ENCODE results near the gene FARP2.
"Not testable (repeated sequence)": the region's sequence is repeated elsewhere in the genome, so short reads cannot be mapped to it uniquely, and the experiment has no call there.

The FARP2 gene

GRCh38 chr2:241412144-241412543 is 56.1 kb downstream of the FARP2 start:
- no peak for DNase-seq

GRCh38 chr2:241413501-241413900 is 57.4 kb downstream of the FARP2 start:
- not testable (repeated sequence) for DNase-seq

GRCh38 chr2:241413929-241414580 is 58.0 kb downstream of the FARP2 start:
- DNase-seq, result no peak

GRCh38 chr2:241415196-241415595 is 59.1 kb downstream of the FARP2 start:
- no peak for DNase-seq

- no peak for DNase-seq
Observed at GRCh38 chr2:241417626-241418025, 61.5 kb downstream of the FARP2 start.

- DNase-seq, result no peak
Observed at GRCh38 chr2:241421330-241421729, 65.2 kb downstream of the FARP2 start.

GRCh38 chr2:241421942-241422341 is 65.9 kb downstream of the FARP2 start:
- DNase-seq, result not testable (repeated sequence)

GRCh38 chr2:241422350-241422749 is 66.3 kb downstream of the FARP2 start:
- DNase-seq, result no peak

- DNase-seq, result not testable (repeated sequence)
Observed at GRCh38 chr2:241423489-241423888, 67.4 kb downstream of the FARP2 start.

- DNase-seq, result no peak
Observed at GRCh38 chr2:241425368-241425767, 69.3 kb downstream of the FARP2 start.

- no peak for DNase-seq
Observed at GRCh38 chr2:241430178-241430577, 74.1 kb downstream of the FARP2 start.

GRCh38 chr2:241432824-241433448 is 76.9 kb downstream of the FARP2 start:
- no peak for DNase-seq

GRCh38 chr2:241437179-241437578 is 81.1 kb downstream of the FARP2 start:
- no peak for DNase-seq

- DNase-seq, result no peak
Observed at GRCh38 chr2:241441492-241441891, 85.4 kb downstream of the FARP2 start.

- peak; percentile 83 to 90 for DNase-seq
Observed at GRCh38 chr2:241443486-241444223, 87.6 kb downstream of the FARP2 start.

GRCh38 chr2:241445426-241445825 is 89.3 kb downstream of the FARP2 start:
- DNase-seq, result no peak

GRCh38 chr2:241450092-241450491 is 94.0 kb downstream of the FARP2 start:
- not testable (repeated sequence) for DNase-seq

GRCh38 chr2:241451840-241452506 is 95.9 kb downstream of the FARP2 start:
- no peak for DNase-seq

GRCh38 chr2:241453919-241454318 is 97.8 kb downstream of the FARP2 start:
- DNase-seq, result not testable (repeated sequence)

GRCh38 chr2:241454837-241455485 is 98.9 kb downstream of the FARP2 start:
- DNase-seq, result no peak

- no peak for DNase-seq
Observed at GRCh38 chr2:241456546-241456945, 100.5 kb downstream of the FARP2 start.

GRCh38 chr2:241458687-241459086 is 102.6 kb downstream of the FARP2 start:
- DNase-seq, result no peak

GRCh38 chr2:241459520-241459919 is 103.4 kb downstream of the FARP2 start:
- no peak for DNase-seq

All from CD4-positive, alpha-beta T cell treated with Interleukin-1 beta for 1 hour (primary cell).